GM12878 (cell line): Measurements from ENCODE around the gene MBD6. TPM values are rescaled to one million over a fixed set of nuclear protein-coding genes. Genes with fewer than 3 reads are reported as not detected.
"Not testable (repeated sequence)": the region's sequence is repeated elsewhere in the genome, so short reads cannot be mapped to it uniquely, and the experiment has no call there.

ENCODE experiments used
- ATAC-seq: fragments of 200-7000 bp; cut with Tn5 transposase; 3 replicates; pipeline ENCODE4 v1.9.1; 2020; ENCODE audit warnings: mild to moderate bottlenecking, moderate library complexity
- BruUV-seq: library from RNA; stranded (reverse); fragments of 400-500 nt; replicated peaks from 2 replicates; lab custom pipeline; 2021; lab: Mats Ljungman, UMichigan
- CTCF ChIA-PET: fragments of 300-600 bp; sonication (Branson Sonifier 250); formaldehyde crosslinking; extraction: SDS; loops from one replicate; lab custom pipeline; 2021; ENCODE audit warnings: inconsistent platforms; lab: Yijun Ruan, JAX
- POLR2A ChIA-PET: fragments of 350-600 bp; formaldehyde crosslinking; extraction: SDS; loops from one replicate; lab custom pipeline; 2021; ENCODE audit warnings: inconsistent platforms; lab: Charles Lee
- RAD21 ChIA-PET: fragments of 300-600 bp; sonication (Branson Sonifier 250); formaldehyde crosslinking; loops from one replicate; lab custom pipeline; 2023; ENCODE audit warnings: antibody characterized with exemption; ENCODE audit not compliant: unreplicated experiment; lab: Charles Lee
- SMC1A ChIA-PET: fragments of 300-600 bp; sonication (Branson Sonifier 250); formaldehyde crosslinking; loops from one replicate; lab custom pipeline; 2023; ENCODE audit not compliant: unreplicated experiment, uncharacterized antibody; lab: Charles Lee
- DNase-seq: peaks from one replicate; pipeline ENCODE4 v3.0.0-alpha.2; 2011; ENCODE audit warnings: low read depth, low spot score
- FAIRE-seq: peaks from 3 replicates; lab custom pipeline; 2011; peaks lifted over from hg19 to GRCh38; lab: Jason Lieb, UNC
- H2AFZ ChIP-seq: 2 replicates; pipeline ENCODE4 v1.6.0; 2011; ENCODE audit warnings: low read depth, low read length, control low read depth; ENCODE audit not compliant: control insufficient read depth
- H3K27ac ChIP-seq: 2 replicates; pipeline ENCODE4 v1.5.1; 2011; ENCODE audit warnings: control low read depth; ENCODE audit not compliant: control insufficient read depth, insufficient read depth
- H3K27me3 ChIP-seq, 2 experiments: replicated peaks in 1 of 2; 2 replicates each; pipeline versions ENCODE4 v1.6.0 to v1.6.1; 2011; ENCODE audit warnings: low read length in 1 of 2; ENCODE audit not compliant: control insufficient read depth in 2 of 2, insufficient read depth in 2 of 2
- H3K36me3 ChIP-seq, 2 experiments: 2 replicates each; pipeline ENCODE4 v1.5.1; 2011; ENCODE audit warnings: low read length in 1 of 2; ENCODE audit not compliant: control insufficient read depth in 2 of 2, insufficient read depth in 2 of 2
- H3K4me1 ChIP-seq: 2 replicates; pipeline ENCODE4 v1.6.1; 2011; ENCODE audit warnings: mild to moderate bottlenecking, low read length, moderate library complexity, mixed read lengths; ENCODE audit not compliant: control insufficient read depth, insufficient read depth
- H3K4me2 ChIP-seq: 2 replicates; pipeline ENCODE4 v1.6.0; 2011; ENCODE audit warnings: control low read depth; ENCODE audit not compliant: control insufficient read depth, insufficient read depth
- H3K4me3 ChIP-seq: fragments of 200-600 bp; sonication (generic); 2 replicates; pipeline ENCODE4 v1.5.1; 2016
- H3K79me2 ChIP-seq: 2 replicates; pipeline ENCODE4 v1.6.0; 2011; ENCODE audit warnings: low read length; ENCODE audit not compliant: control insufficient read depth, insufficient read depth
- H3K9ac ChIP-seq: 2 replicates; pipeline ENCODE4 v1.8.0; 2011; ENCODE audit warnings: low read length, control low read depth, mixed read lengths; ENCODE audit not compliant: control insufficient read depth, insufficient read depth
- H3K9me3 ChIP-seq: replicated peaks from 3 replicates; pipeline ENCODE4 v1.5.1; 2011; ENCODE audit warnings: mild to moderate bottlenecking, low read length; ENCODE audit not compliant: control insufficient read depth, insufficient read depth
- H4K20me1 ChIP-seq: 2 replicates; pipeline ENCODE4 v1.6.0; 2011; ENCODE audit not compliant: control insufficient read depth, insufficient read depth
- POLR2AphosphoS5 ChIP-seq: IDR thresholded peaks from 2 replicates; pipeline ENCODE4 v1.6.1; 2011; ENCODE audit warnings: mild to moderate bottlenecking, low read length, inconsistent platforms
- WGBS: methylation state at CpG from one replicate; pipeline ENCODE4 v1.1.6; 2016; ENCODE audit warnings: low lambda C conversion rate; ENCODE audit not compliant: insufficient replicate concordance, insufficient coverage; ENCODE audit errors: missing lambda C conversion rate; 5-methylcytosine and 5-hydroxymethylcytosine counted together
- in situ Hi-C: fragments of 300-500 bp; cut with MboI; formaldehyde crosslinking; loops from 9 replicates; pipeline ENCODE4 v1.14.3; 2018; ENCODE audit warnings: mixed read lengths
- intact Hi-C: fragments of 100-400 bp; cut with micrococcal nuclease; formaldehyde crosslinking; loops from one replicate; pipeline ENCODE4 v1.14.2; 2022; ENCODE audit not compliant: unreplicated experiment
- polyA plus RNA-seq, 11 experiments: library from polyadenylated mRNA; depleted of rRNA in 4 of 11; unstranded in 6 of 11; stranded (reverse) in 5 of 11; fragments of >200 nt; fragmentation: Nextera tagmentation in 4 of 11; fragmentation: Illumina TruSeq in 1 of 11; extraction: Ambion mirVana in 4 of 11; extraction: Trizol in 1 of 11; gene quantifications; 1 replicate in 1 of 11; 2 replicates in 10 of 11; pipeline versions ENCODE4 v1.2.1 to v1.2.3, GENCODE V29; 2011 to 2016; ENCODE audit warnings: inconsistent platforms in 2 of 11, missing spikeins in 2 of 11, low read depth in 1 of 11
- total RNA-seq, 4 experiments: library from RNA; depleted of rRNA in 3 of 4; stranded (reverse); fragments of >200 nt in 3 of 4; fragmentation: Illumina TruSeq in 1 of 4; extraction: Trizol in 1 of 4; gene quantifications; 2 replicates each; pipeline versions ENCODE4 v1.2.1 to v1.2.3, GENCODE V29; 2013 to 2021
- TF ChIP-seq, protein P1 (sequence below): fragments of 450-650 bp; IDR thresholded peaks from 2 replicates; pipeline ENCODE4 v1.6.1; 2017; ENCODE audit warnings: mild to moderate bottlenecking, moderate library complexity

The MBD6 gene
- total and polyA plus RNA-seq, 10 of the 15 experiments (the other 5 are each of a cell fraction or from before 2014, with no cell fraction given) = 1.5 to 52.7 (median 6.8) TPM

DNA sequence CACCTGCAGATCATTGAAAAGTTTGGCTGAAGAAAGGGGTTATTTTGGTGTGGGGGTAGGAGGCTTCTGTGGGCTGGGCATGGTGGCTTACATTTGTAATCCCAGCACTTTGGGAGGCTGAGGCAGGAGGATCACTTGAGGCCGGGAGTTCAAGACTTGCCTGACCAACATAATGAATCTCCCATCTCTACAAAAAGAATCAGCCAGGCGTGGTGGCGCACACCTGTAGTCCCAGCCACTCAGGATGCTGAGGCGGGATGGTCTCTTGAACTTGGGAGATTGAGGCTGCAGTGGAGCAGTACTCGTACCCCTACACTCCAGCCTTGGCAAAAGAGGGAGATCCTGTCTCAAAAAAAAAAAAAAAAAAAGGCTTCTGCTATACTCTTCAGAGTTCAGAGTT, 9.4 kb upstream of the MBD6 start:
- peaks cover 4% of the 10 kb centered on the region; the same call in 1 of the 2 replicates for H4K20me1 ChIP-seq
- H2AFZ ChIP-seq = no peak overlapping the region
- ChIA-PET CTCF (interaction anchor here (1.3 kb wide), 1 partner anchor 36 kb away, joined by 3 read pairs; no protein-coding TSS in a partner anchor), RAD21 (no interaction called here), POLR2A (interaction anchor here (0.6 to 0.7 kb wide), 2 partner anchors 42 to 1175 kb away, joined by 3 read pairs; no protein-coding TSS in a partner anchor), SMC1A (no interaction called here)
- H3K4me2 ChIP-seq = no peak overlapping the region
- peaks cover 6% of the 10 kb centered on the region for H3K79me2 ChIP-seq
- H3K27me3 ChIP-seq = no peaks in the 10 kb centered on the region
- H3K4me1 ChIP-seq = no peaks in the 10 kb centered on the region; the same call in 1 of the 2 replicates
- no peak for ATAC-seq
- no peak overlapping the region for H3K9ac ChIP-seq
- in situ Hi-C loops (no loop called here), intact Hi-C loops (no loop called here)
- no peaks in the 10 kb centered on the region for H3K9me3 ChIP-seq
- no TSS peak for BruUV-seq
- peaks cover 35 to 49% of the 10 kb centered on the region in 2 experiments for H3K36me3 ChIP-seq
- no peak for FAIRE-seq
- no peak overlapping the region for H3K27ac ChIP-seq
- DNase-seq = no peak
- H3K4me3 ChIP-seq = no peak overlapping the region
- 0 out of 2 replicates have a peak, but pooled peaks have one; percentile 26 for TF ChIP-seq POLR2AphosphoS5
- TF ChIP-seq, protein P1, sequence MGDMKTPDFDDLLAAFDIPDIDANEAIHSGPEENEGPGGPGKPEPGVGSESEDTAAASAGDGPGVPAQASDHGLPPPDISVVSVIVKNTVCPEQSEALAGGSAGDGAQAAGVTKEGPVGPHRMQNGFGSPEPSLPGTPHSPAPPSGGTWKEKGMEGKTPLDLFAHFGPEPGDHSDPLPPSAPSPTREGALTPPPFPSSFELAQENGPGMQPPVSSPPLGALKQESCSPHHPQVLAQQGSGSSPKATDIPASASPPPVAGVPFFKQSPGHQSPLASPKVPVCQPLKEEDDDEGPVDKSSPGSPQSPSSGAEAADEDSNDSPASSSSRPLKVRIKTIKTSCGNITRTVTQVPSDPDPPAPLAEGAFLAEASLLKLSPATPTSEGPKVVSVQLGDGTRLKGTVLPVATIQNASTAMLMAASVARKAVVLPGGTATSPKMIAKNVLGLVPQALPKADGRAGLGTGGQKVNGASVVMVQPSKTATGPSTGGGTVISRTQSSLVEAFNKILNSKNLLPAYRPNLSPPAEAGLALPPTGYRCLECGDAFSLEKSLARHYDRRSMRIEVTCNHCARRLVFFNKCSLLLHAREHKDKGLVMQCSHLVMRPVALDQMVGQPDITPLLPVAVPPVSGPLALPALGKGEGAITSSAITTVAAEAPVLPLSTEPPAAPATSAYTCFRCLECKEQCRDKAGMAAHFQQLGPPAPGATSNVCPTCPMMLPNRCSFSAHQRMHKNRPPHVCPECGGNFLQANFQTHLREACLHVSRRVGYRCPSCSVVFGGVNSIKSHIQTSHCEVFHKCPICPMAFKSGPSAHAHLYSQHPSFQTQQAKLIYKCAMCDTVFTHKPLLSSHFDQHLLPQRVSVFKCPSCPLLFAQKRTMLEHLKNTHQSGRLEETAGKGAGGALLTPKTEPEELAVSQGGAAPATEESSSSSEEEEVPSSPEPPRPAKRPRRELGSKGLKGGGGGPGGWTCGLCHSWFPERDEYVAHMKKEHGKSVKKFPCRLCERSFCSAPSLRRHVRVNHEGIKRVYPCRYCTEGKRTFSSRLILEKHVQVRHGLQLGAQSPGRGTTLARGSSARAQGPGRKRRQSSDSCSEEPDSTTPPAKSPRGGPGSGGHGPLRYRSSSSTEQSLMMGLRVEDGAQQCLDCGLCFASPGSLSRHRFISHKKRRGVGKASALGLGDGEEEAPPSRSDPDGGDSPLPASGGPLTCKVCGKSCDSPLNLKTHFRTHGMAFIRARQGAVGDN = no peak
- whole genome bisulfite sequencing = 98% methylated on average over 5 of the region's 5 CpGs

DNA sequence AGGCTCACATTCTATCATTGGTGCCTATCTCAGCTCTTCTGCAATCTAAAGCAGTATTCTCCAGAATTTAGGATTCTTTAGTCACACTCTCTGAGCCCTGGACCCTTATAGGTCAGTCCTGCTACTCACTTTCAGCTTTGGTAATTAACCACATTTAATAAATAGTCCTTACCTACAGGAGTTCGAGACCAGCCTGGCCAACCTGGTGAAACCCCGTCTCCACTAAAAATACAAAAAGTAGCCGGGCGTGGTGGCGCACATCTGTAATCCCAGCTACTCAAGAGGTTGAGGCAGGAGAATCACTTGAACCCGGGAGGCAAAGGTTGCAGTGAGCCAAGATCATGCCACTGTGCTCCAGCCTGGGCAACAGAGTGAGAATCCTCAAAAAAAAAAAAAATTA, 8.9 kb upstream of the MBD6 start:
- ATAC-seq, H3K9ac ChIP-seq, H3K4me3 ChIP-seq, SMC1A ChIA-PET, H3K27ac ChIP-seq, FAIRE-seq, H3K27me3 ChIP-seq, RAD21 ChIA-PET, H4K20me1 ChIP-seq, DNase-seq, H3K9me3 ChIP-seq, H3K4me1 ChIP-seq, intact Hi-C loops, in situ Hi-C loops, H2AFZ ChIP-seq, H3K4me2 ChIP-seq, BruUV-seq: not testable (repeated sequence)
- WGBS = 95% methylated on average over 6 of the region's 6 CpGs
- CTCF ChIA-PET = interaction anchor here (1.3 kb wide), 1 partner anchor 36 kb away, joined by 3 read pairs; no protein-coding TSS in a partner anchor
- Histone ChIP-seq H3K36me3 (peaks cover 35 to 49% of the 10 kb centered on the region in 2 experiments), H3K79me2 (peaks cover 10% of the 10 kb centered on the region)
- POLR2A ChIA-PET = interaction anchor here (0.6 to 0.7 kb wide), 2 partner anchors 43 to 1176 kb away, joined by 3 read pairs; no protein-coding TSS in a partner anchor

DNA sequence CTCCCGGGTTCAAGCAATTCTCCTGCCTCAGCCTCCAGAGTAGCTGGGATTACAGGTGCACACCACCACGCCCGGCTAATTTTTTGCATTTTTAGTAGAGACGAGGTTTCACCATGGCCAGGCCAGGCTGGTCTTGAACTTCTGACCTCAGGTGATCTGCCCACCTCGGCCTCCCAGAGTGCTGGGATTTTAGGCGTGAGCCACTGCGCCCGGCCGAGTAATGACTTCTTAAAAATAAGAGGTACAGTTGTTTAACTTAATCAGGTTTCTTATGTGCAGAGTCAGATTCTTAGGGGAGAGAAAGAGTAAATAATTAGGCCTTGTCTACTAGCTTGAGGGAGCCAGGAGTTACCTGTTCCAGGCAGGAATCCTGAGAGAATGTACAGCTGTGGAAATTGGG, 8.4 kb upstream of the MBD6 start:
- RAD21 ChIA-PET, in situ Hi-C loops, H3K9me3 ChIP-seq, intact Hi-C loops, DNase-seq, H3K27me3 ChIP-seq, FAIRE-seq, H3K4me3 ChIP-seq, H3K4me1 ChIP-seq, H4K20me1 ChIP-seq, H3K27ac ChIP-seq, BruUV-seq, H3K4me2 ChIP-seq, H3K9ac ChIP-seq, H2AFZ ChIP-seq, ATAC-seq: not testable (repeated sequence)
- SMC1A ChIA-PET = interaction anchor here (2.2 kb wide), 1 partner anchor 17 kb away, joined by 6 read pairs; no protein-coding TSS in a partner anchor
- 97% methylated on average over 9 of the region's 9 CpGs for WGBS
- CTCF ChIA-PET = interaction anchor here (1.3 kb wide), 1 partner anchor 37 kb away, joined by 3 read pairs; no protein-coding TSS in a partner anchor
- POLR2A ChIA-PET = interaction anchor here (0.7 kb wide), 1 partner anchor 1176 kb away, joined by 3 read pairs; no protein-coding TSS in a partner anchor
- H3K79me2 ChIP-seq = peaks cover 16% of the 10 kb centered on the region
- H3K36me3 ChIP-seq = peaks cover 35 to 49% of the 10 kb centered on the region in 2 experiments
